ENCODE results near the gene OR4F15.
"Not testable (repeated sequence)": the region's sequence is repeated elsewhere in the genome, so short reads cannot be mapped to it uniquely, and the experiment has no call there.

DNA sequence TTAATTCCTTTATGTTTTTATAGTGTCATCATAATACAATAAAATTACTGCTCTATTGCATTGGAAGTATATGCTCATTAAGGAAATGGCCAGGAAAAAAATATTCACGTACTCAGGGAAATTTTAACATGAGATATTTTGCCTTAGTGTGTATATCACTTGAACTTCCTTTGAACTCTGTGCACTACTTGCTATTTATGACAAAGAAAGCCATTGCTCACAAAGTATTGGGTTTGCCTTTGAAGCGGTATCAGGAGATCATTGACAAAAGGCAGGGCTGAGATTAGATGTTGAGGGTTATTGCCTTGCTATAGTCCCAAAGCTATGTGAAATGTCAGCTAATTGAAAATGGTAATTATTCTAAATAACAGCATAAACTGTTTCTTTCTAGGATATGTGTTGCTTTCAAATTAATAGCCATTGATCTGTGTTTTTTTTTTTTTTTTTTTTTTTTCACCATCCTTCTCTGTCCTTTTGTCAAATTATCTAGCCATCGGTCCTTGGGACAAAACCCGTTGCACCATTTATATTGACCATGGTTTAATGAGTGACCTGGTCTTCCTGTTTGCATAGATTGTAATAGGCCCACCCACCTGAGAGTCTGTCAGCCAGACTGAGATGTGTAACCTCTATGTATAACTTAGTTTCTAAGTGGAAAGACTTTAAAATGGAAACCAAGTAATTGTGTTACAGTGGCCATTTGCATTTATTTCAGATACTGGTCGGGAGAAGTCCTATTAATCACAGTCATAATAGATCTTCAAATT is 23.3 kb upstream of the OR4F15 start:
- TF ChIP-seq, protein P1, sequence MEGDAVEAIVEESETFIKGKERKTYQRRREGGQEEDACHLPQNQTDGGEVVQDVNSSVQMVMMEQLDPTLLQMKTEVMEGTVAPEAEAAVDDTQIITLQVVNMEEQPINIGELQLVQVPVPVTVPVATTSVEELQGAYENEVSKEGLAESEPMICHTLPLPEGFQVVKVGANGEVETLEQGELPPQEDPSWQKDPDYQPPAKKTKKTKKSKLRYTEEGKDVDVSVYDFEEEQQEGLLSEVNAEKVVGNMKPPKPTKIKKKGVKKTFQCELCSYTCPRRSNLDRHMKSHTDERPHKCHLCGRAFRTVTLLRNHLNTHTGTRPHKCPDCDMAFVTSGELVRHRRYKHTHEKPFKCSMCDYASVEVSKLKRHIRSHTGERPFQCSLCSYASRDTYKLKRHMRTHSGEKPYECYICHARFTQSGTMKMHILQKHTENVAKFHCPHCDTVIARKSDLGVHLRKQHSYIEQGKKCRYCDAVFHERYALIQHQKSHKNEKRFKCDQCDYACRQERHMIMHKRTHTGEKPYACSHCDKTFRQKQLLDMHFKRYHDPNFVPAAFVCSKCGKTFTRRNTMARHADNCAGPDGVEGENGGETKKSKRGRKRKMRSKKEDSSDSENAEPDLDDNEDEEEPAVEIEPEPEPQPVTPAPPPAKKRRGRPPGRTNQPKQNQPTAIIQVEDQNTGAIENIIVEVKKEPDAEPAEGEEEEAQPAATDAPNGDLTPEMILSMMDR (IDR thresholded peaks at IDR 0.05; ENCODE audit: borderline replicate concordance, extremely low read depth, low read length, poor library complexity, severe bottlenecking), result not testable (repeated sequence)
- TF ChIP-seq EZH2 (IDR thresholded peaks at IDR 0.05; ENCODE audit: borderline replicate concordance, low read depth, low read length, severe bottlenecking), result not testable (repeated sequence)
